WTC11 (cell line): ENCODE results near the gene AMN.

Experiments used
- CTCF ChIP-seq: fragments of 200-600 bp; IDR thresholded peaks from 2 replicates; pipeline ENCODE4 v1.8.0; 2022; ENCODE audit warnings: antibody characterized with exemption
- E2F5 ChIP-seq: sonication (generic); formaldehyde crosslinking; IDR thresholded peaks from 2 replicates; pipeline ENCODE4 v1.8.1; 2022; ENCODE audit warnings: mild to moderate bottlenecking, moderate library complexity, missing genetic modification reagents
- FOXJ3 ChIP-seq: sonication (generic); formaldehyde crosslinking; IDR thresholded peaks from 2 replicates; pipeline ENCODE4 v1.9.0; 2021; ENCODE audit warnings: missing genetic modification reagents, mild to moderate bottlenecking, borderline replicate concordance
- MXD4 ChIP-seq: fragments of 250-450 bp; sonication (Bioruptor Pico); IDR thresholded peaks from 2 replicates; pipeline ENCODE4 v1.8.0; 2021; ENCODE audit warnings: mild to moderate bottlenecking, moderate library complexity, borderline replicate concordance

- TF ChIP-seq CTCF: no peak
- no peak for TF ChIP-seq FOXJ3
- no peak for TF ChIP-seq MXD4
- no peak for TF ChIP-seq E2F5 (CRISPR knock-in tag)
Measured at GRCh38 chr14:102943454-102943853, 21.0 kb downstream of the AMN start.
